GM10847 (cell line): Measurements from ENCODE around the gene C9orf57.

Source experiments
- POLR2A ChIP-seq: IDR thresholded peaks from 2 replicates; pipeline ENCODE4 v1.6.1; 2011; ENCODE audit not compliant: insufficient read length; ENCODE audit errors: extremely low read depth

Gene C9orf57

GRCh38 chr9:72060513-72060912 lies at the start of gene C9orf57:
C9orf57 (minus strand) TSS chr9:72060613; CDS start chr9:72059331, 1,282 bp downstream.
- no peak for TF ChIP-seq POLR2A

GRCh38 chr9:72102520-72102919 lies 42.1 kb upstream of the C9orf57 start:
- no peak for TF ChIP-seq POLR2A

DNA sequence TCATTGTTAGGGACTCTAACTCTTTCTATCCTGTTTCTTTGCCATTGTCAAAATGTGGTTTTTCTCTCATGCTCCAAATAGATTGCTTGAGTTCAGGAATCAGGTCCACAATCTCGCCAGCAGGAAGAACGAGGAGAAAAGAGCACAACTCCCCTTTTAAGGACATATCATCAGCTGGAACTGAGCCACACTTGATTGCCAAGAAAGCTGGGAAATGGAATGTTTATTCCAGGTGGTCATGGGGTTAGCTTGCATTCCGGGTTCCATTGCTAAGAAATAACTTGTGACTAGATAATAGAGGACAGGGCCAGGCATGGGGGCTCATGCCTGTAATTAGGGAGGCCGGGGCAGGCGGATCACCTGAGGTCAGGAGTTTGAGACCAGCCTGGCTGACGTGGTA lies 32.4 kb upstream of the C9orf57 start:
- no peak for TF ChIP-seq POLR2A

DNA sequence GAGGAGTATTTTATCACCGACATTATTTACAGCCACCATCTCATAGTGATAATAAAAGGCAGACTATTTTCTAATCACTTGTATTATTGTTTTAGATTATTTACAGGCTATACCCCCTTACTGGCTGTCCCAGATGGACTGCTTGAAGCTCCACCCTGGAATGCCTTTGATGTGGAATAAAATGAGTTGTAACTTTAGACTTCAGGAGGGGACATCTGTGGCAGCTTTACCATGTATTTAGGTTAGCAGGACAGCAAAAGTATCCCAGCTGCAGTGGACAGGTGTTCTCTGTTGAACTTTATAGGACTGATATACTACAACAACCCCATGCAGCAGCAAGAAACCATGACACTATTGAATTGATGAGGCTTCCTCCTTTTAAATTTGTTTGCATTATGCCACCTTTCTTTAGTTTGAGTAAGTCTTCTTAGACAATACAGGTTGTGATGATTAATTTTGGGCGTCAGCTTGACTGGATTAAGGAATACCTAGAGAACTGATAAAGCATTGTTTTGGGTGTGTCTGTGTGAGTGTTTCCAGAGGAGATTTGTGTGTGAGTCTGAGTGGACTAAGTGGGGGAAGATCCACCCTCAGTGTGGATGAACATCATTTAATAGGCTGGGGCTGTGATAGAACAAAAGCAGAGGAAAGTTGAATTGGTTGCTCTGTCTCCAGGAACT lies 29.2 kb upstream of the C9orf57 start:
- TF ChIP-seq POLR2A: no peak

DNA sequence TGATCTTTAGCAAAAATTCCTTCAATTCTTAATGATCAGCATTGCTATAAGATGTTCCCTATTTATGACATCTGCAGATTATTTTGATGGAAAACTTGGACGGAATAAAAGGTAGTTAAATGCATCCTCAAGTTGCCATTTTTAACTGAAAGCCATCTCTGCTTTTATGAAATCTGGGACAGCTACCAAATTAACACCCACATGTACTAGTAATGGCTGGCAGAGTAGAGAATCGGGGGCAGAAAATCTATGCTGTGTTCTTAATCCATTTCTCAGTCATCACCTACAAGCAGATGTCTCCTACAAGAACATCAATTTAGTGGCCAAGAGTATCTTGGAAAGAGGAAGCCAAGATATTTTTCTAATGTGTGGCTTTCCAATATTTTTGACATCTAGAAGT lies 22.1 kb upstream of the C9orf57 start:
- no peak for TF ChIP-seq POLR2A

GRCh38 chr9:72065076-72065475 lies 4.7 kb upstream of the C9orf57 start:
- no peak for TF ChIP-seq POLR2A

- no peak for TF ChIP-seq POLR2A
These were observed 8.3 kb downstream of the C9orf57 start for GRCh38 chr9:72052122-72052521.

DNA sequence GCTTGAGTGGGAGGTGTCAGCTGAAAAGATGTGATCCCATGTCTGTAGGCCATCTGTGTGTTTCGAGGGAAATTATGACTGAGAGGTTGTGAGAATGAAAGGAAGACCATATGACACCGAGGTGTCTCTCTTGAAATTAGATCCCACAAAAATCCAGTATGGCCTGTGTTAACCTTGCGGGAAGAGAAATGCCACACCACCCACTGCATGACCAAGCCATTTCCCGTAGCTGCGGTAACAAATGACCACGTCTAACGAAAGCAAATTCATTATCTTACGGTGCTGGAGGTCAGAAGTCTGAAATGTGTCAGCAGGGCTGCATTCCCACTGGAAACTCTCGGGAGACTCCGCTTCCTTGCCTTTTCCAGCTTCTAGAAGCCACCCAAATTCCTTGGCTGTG lies 11.6 kb downstream of the C9orf57 start:
- TF ChIP-seq POLR2A: no peak

- TF ChIP-seq POLR2A: no peak
These were observed 13.6 kb downstream of the C9orf57 start for GRCh38 chr9:72046630-72047456.

- TF ChIP-seq POLR2A: no peak
These were observed 16.3 kb downstream of the C9orf57 start for GRCh38 chr9:72044095-72044494.

GRCh38 chr9:72043576-72043975 lies 16.8 kb downstream of the C9orf57 start:
- no peak for TF ChIP-seq POLR2A

DNA sequence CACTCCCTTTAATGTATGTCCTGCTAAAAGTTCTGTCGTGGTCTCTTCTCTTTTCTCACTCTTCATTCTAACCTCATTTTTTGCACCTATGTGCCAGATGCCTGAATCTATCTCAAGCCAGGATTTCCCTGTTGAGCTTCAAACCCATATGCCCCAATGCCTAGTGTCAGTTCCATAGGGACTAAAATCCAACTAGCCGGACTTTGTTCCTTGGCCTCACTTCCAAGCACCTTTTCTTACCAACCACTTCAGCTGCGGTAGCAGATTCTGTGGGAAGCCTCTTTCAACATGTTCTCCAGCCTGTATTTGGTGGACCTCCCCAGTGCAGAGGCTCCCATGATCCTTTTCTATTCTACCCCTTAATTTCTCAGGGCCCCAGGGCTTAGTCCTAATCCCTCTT lies 17.5 kb downstream of the C9orf57 start:
- no peak for TF ChIP-seq POLR2A

- TF ChIP-seq POLR2A: no peak
These were observed 18.6 kb downstream of the C9orf57 start for GRCh38 chr9:72041775-72042194.

GRCh38 chr9:72041369-72041768 lies 19.0 kb downstream of the C9orf57 start:
- no peak for TF ChIP-seq POLR2A

GRCh38 chr9:72039532-72039931 lies 20.9 kb downstream of the C9orf57 start:
- no peak for TF ChIP-seq POLR2A

DNA sequence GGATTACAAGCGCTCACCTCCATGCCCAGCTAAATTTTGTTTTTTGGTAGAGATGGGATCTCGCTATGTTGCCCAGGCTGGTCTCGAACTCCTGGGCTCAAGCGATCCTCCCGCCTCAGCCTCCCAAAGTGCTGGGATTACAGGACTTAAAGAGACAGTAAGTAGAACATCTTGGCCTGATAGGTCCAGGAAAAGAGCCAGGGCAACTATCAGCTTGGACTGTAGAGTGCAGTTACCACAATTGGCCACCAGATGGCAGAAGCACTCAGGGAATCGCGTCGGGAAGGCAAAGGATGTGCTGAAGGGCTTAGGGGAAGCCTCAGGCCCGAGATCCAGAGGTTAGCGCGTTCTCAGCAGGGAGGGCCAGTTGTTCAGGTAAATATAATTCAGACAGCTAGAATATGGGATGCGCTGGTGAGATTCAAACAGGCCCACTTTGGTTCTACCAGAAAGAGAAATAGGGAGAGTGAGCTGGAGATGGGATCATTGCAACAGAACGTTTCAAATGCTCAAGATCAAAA lies 21.5 kb downstream of the C9orf57 start:
- TF ChIP-seq POLR2A: no peak

DNA sequence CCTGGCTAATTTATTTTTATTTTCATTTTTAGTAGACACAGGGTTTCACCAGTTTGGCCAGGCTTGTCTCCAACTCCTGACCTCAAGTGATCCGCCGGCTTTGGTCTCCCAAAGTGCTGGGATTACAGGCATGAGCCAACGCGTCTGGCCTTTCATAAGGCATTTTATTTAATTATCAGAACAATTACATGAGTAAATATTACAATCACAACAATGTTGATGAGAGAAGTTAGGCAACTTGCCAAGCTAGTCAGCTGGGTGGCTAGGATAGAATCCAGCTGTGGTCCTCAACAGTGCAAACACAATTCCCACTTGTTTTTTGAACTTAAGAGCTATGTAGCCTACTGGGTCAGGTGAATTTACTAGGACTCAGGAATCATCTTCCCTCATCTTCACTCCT lies 22.0 kb downstream of the C9orf57 start:
- no peak for TF ChIP-seq POLR2A

DNA sequence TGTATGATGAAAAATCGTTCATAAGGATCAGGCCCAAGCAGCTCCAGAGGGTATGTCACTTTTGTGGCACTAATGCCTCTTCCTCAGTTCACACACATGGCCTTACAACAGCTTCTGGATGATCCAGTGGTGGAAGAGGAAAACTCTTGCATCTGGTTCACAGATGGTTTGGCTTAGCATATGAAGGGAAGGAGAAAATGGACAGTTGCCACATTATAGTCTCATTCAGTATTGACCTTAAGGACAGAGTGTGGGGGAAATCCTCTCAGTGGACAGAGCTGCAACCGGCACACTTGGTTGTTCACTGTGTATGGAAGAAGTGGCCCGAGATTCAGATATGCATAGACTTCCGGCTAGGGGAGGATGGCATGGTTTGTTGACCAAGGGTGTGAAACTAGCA lies 22.8 kb downstream of the C9orf57 start:
- TF ChIP-seq POLR2A: no peak
